SK-N-SH (cell line): ENCODE data around the gene ADGRG2. TPM values are rescaled to one million over a fixed set of nuclear protein-coding genes. Genes with fewer than 3 reads are reported as not detected.

Experiments used
- CTCF ChIA-PET: fragments of 300-600, 350-600 bp; formaldehyde crosslinking; extraction: SDS; loops from one replicate; lab custom pipeline; 2021; lab: Yijun Ruan, JAX
- POLR2A ChIA-PET: fragments of 350-600 bp; sonication (Branson Sonifier 250); formaldehyde crosslinking; extraction: SDS; loops from one replicate; lab custom pipeline; 2020; ENCODE audit warnings: antibody characterized with exemption, inconsistent platforms; lab: Yijun Ruan, JAX
- DNase-seq: peaks from one replicate; pipeline ENCODE4 v3.0.0; 2012
- H2AFZ ChIP-seq: fragments of 200-600 bp; sonication (generic); 2 replicates; pipeline ENCODE4 v1.8.1; 2016; ENCODE audit warnings: antibody characterized with exemption, mild to moderate bottlenecking, low read depth
- H3F3A ChIP-seq: fragments of 200-600 bp; sonication (generic); replicated peaks from 2 replicates; pipeline ENCODE3; 2016; ENCODE audit warnings: antibody characterized with exemption, mild to moderate bottlenecking; ENCODE audit not compliant: insufficient read depth
- H3K27ac ChIP-seq, 2 experiments: fragments of 200-500 bp in 1 of 2; fragments of 200-600 bp in 1 of 2; sonication (Bioruptor generic) in 1 of 2; sonication (generic), shearing (Covaris generic) in 1 of 2; 2 replicates each; pipeline versions ENCODE4 v1.5.1 to v1.6.1; 2014 to 2016; ENCODE audit warnings: low read depth in 2 of 2, inconsistent platforms in 1 of 2, low read length in 1 of 2, mild to moderate bottlenecking in 1 of 2, mixed read lengths in 1 of 2
- H3K27me3 ChIP-seq: fragments of 200-600 bp; sonication (generic), shearing (Covaris generic); 2 replicates; pipeline ENCODE4 v1.6.1; 2016; ENCODE audit warnings: mixed run types; ENCODE audit not compliant: insufficient read depth
- H3K36me3 ChIP-seq, 2 experiments: fragments of 200-500 bp in 1 of 2; fragments of 200-600 bp in 1 of 2; sonication (Bioruptor generic) in 1 of 2; sonication (generic) in 1 of 2; replicated peaks in 1 of 2; 2 replicates each; pipeline versions ENCODE3 to v1.5.1; 2014 to 2016; ENCODE audit warnings: low read length in 1 of 2, mild to moderate bottlenecking in 1 of 2; ENCODE audit not compliant: insufficient read depth in 2 of 2, control insufficient read depth in 1 of 2
- H3K4me1 ChIP-seq, 2 experiments: fragments of 200-500 bp in 1 of 2; fragments of 200-600 bp in 1 of 2; sonication (Bioruptor generic) in 1 of 2; sonication (generic), shearing (Covaris generic) in 1 of 2; 2 replicates each; pipeline versions ENCODE4 v1.5.1 to v1.6.1; 2014 to 2016; ENCODE audit warnings: low read depth in 1 of 2, low read length in 1 of 2, mixed run types in 1 of 2; ENCODE audit not compliant: insufficient read depth in 2 of 2, control insufficient read depth in 1 of 2
- H3K4me2 ChIP-seq: fragments of 200-600 bp; sonication (generic), shearing (Covaris generic); 2 replicates; pipeline ENCODE4 v1.6.1; 2017; ENCODE audit warnings: mixed run types
- H3K4me3 ChIP-seq, 2 experiments: fragments of 200-500 bp in 1 of 2; fragments of 200-600 bp in 1 of 2; sonication (Bioruptor generic) in 1 of 2; sonication (generic), shearing (Covaris generic) in 1 of 2; 2 replicates each; pipeline versions ENCODE4 v1.5.1 to v1.8.1; 2014 to 2016; ENCODE audit warnings: low read depth in 2 of 2, inconsistent platforms in 1 of 2, low read length in 1 of 2, mild to moderate bottlenecking in 1 of 2, mixed read lengths in 1 of 2, moderate library complexity in 1 of 2
- H3K79me2 ChIP-seq: fragments of 200-600 bp; sonication (generic); 2 replicates; pipeline ENCODE4 v1.8.1; 2017; ENCODE audit warnings: mild to moderate bottlenecking; ENCODE audit not compliant: insufficient read depth
- H3K9ac ChIP-seq: fragments of 200-600 bp; sonication (generic); 2 replicates; pipeline ENCODE4 v1.6.1; 2017; ENCODE audit warnings: mixed run types
- H3K9me2 ChIP-seq: fragments of 200-600 bp; sonication (generic); 2 replicates; pipeline ENCODE4 v1.6.1; 2017; ENCODE audit warnings: mixed run types
- H3K9me3 ChIP-seq: fragments of 200-600 bp; sonication (generic); 2 replicates; pipeline ENCODE4 v1.6.1; 2017; ENCODE audit warnings: mixed run types, mild to moderate bottlenecking, moderate library complexity
- H4K20me1 ChIP-seq: fragments of 200-600 bp; sonication (generic); 2 replicates; pipeline ENCODE4 v1.6.1; 2017; ENCODE audit warnings: mild to moderate bottlenecking, mixed run types; ENCODE audit not compliant: insufficient read depth
- ELF1 ChIP-seq: IDR thresholded peaks from 2 replicates; pipeline ENCODE4 v1.4.0; 2012
- FOXM1 ChIP-seq: IDR thresholded peaks from 2 replicates; pipeline ENCODE4 v1.4.0; 2012; ENCODE audit warnings: low read depth, mild to moderate bottlenecking
- MXI1 ChIP-seq: IDR thresholded peaks from 2 replicates; pipeline ENCODE4 v1.6.1; 2012; ENCODE audit warnings: mild to moderate bottlenecking, low read depth, low read length, improper control_type of control experiment
- PBX3 ChIP-seq: IDR thresholded peaks from 2 replicates; pipeline ENCODE4; 2012
- RAD21 ChIP-seq: IDR thresholded peaks from 2 replicates; pipeline ENCODE4 v1.6.1; 2012; ENCODE audit warnings: mild to moderate bottlenecking, low read length
- REST ChIP-seq: IDR thresholded peaks from 2 replicates; pipeline ENCODE4 v1.6.1; 2012; ENCODE audit warnings: mild to moderate bottlenecking, low read depth, low read length, moderate library complexity
- SIN3A ChIP-seq: IDR thresholded peaks from 2 replicates; pipeline ENCODE4 v1.6.1; 2012; ENCODE audit warnings: low read depth, mild to moderate bottlenecking, low read length, moderate library complexity, borderline replicate concordance
- TAF1 ChIP-seq: IDR thresholded peaks from 2 replicates; pipeline ENCODE4 v1.6.1; 2012; ENCODE audit warnings: low read depth, mild to moderate bottlenecking, low read length, moderate library complexity, borderline replicate concordance
- TCF12 ChIP-seq: IDR thresholded peaks from 2 replicates; pipeline ENCODE4 v1.4.0; 2012
- TEAD4 ChIP-seq: IDR thresholded peaks from 2 replicates; pipeline ENCODE4 v1.4.0; 2012; ENCODE audit warnings: mild to moderate bottlenecking, borderline replicate concordance; ENCODE audit not compliant: insufficient read depth
- ZBTB33 ChIP-seq: IDR thresholded peaks from 2 replicates; pipeline ENCODE4 v1.4.0; 2012; ENCODE audit warnings: low read depth, borderline replicate concordance
- WGBS: methylation state at CpG from one replicate; pipeline ENCODE4 v1.1.6; 2017; ENCODE audit warnings: low lambda C conversion rate; 5-methylcytosine and 5-hydroxymethylcytosine counted together
- polyA plus RNA-seq, 3 experiments: library from polyadenylated mRNA; depleted of rRNA; stranded (reverse); fragments of >200 nt; gene quantifications; 2 replicates each; pipeline ENCODE4 v1.2.3, GENCODE V29; 2012
- TF ChIP-seq, protein P1 (sequence below): fragments of 200-600 bp; sonication (generic); IDR thresholded peaks from 2 replicates; pipeline ENCODE4 v1.6.1; 2017; ENCODE audit warnings: antibody characterized with exemption, mild to moderate bottlenecking, moderate library complexity

The ADGRG2 gene
- polyA plus RNA-seq, 1 of the 3 experiments (the other 2 are of a cell fraction): 0.08 TPM

DNA sequence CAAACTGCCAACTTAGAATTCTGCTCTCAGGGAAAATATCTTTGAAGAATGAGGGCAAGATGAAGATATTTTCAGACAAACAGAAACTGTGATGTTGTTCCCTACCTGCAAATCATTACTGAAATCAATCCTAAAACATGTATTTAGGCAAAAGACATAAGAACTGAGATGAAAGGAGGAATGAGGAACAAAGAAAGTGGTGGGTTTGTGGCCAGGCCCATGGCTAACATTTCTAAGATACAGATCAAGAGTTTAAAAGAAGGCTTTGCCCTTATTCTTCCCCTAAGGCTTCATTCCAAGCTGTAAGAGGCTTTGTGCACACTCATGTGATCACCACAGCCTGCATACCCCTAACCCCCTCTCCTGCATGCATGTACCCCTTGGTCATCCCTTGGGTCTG, 46.5 kb downstream of the ADGRG2 start:
- H3K9ac ChIP-seq: no peak overlapping the region
- H3K79me2 ChIP-seq: no peaks in the 10 kb centered on the region
- no peak for DNase-seq
- no peak overlapping the region for H3K4me2 ChIP-seq
- CTCF ChIA-PET: interaction anchor here (0.6 kb wide), 1 partner anchor 35 kb away, joined by 3 read pairs; no protein-coding TSS in a partner anchor
- H4K20me1 ChIP-seq: no peaks in the 10 kb centered on the region
- no peaks in the 10 kb centered on the region for H3F3A ChIP-seq
- no peaks in the 10 kb centered on the region for H3K4me1 ChIP-seq
- peaks cover 6% of the 10 kb centered on the region; the same call in 1 of the 2 replicates for H3K27me3 ChIP-seq
- H3K36me3 ChIP-seq: no peaks in the 10 kb centered on the region
- no peak overlapping the region for H2AFZ ChIP-seq
- POLR2A ChIA-PET: no interaction called here
- no peaks in the 10 kb centered on the region for H3K9me3 ChIP-seq
- no peak overlapping the region for H3K4me3 ChIP-seq
- no peaks in the 10 kb centered on the region for H3K9me2 ChIP-seq
- TF ChIP-seq TEAD4 (no peak), TAF1 (no peak), REST (no peak), ZBTB33 (no peak), FOXM1 (no peak), SIN3A (no peak)
- H3K27ac ChIP-seq: no peak overlapping the region

GRCh38 chrX:19072372-19072771, 49.9 kb downstream of the ADGRG2 start:
- Histone ChIP-seq H4K20me1 (no peaks in the 10 kb centered on the region), H3K9me3 (no peaks in the 10 kb centered on the region), H3K4me3 (no peak overlapping the region), H2AFZ (no peak overlapping the region), H3K9ac (no peak overlapping the region), H3K79me2 (no peaks in the 10 kb centered on the region), H3K4me2 (no peak overlapping the region), H3K9me2 (no peaks in the 10 kb centered on the region), H3F3A (no peaks in the 10 kb centered on the region), H3K27me3 (no peaks in the 10 kb centered on the region), H3K36me3 (no peaks in the 10 kb centered on the region), H3K4me1 (no peaks in the 10 kb centered on the region), H3K27ac (no peak overlapping the region)
- 21% methylated on average over 3 of the region's 3 CpGs for WGBS
- CTCF ChIA-PET: interaction anchor here (0.9 to 1.5 kb wide), 3 partner anchors 9 to 55 kb away, joined by 3 to 5 read pairs (median 3); no protein-coding TSS in a partner anchor
- POLR2A ChIA-PET: no interaction called here
- no peak for DNase-seq
- no peak for TF ChIP-seq PBX3
- TF ChIP-seq, protein P1, sequence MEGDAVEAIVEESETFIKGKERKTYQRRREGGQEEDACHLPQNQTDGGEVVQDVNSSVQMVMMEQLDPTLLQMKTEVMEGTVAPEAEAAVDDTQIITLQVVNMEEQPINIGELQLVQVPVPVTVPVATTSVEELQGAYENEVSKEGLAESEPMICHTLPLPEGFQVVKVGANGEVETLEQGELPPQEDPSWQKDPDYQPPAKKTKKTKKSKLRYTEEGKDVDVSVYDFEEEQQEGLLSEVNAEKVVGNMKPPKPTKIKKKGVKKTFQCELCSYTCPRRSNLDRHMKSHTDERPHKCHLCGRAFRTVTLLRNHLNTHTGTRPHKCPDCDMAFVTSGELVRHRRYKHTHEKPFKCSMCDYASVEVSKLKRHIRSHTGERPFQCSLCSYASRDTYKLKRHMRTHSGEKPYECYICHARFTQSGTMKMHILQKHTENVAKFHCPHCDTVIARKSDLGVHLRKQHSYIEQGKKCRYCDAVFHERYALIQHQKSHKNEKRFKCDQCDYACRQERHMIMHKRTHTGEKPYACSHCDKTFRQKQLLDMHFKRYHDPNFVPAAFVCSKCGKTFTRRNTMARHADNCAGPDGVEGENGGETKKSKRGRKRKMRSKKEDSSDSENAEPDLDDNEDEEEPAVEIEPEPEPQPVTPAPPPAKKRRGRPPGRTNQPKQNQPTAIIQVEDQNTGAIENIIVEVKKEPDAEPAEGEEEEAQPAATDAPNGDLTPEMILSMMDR: no peak
- TF ChIP-seq MXI1: no peak
- TF ChIP-seq ELF1: no peak
- TF ChIP-seq FOXM1: no peak
- TF ChIP-seq TCF12: no peak
- TF ChIP-seq RAD21: no peak
